ENCODE measurements around the gene TMEM60. TPM values are rescaled to one million over a fixed set of nuclear protein-coding genes. Genes with fewer than 3 reads are reported as not detected.

The TMEM60 gene
- total RNA-seq, 2 experiments from 2014 or later: 19.2 to 29.7 TPM

GRCh38 chr7:77843194-77843593, 45.0 kb upstream of the TMEM60 start:
- POLR2A ChIA-PET: interaction anchor here (1.6 to 4.3 kb wide), 2 partner anchors 9 to 14 kb away, joined by 5 to 19 read pairs; no protein-coding TSS in a partner anchor
- no peak overlapping the region for H2AFZ ChIP-seq (ENCODE audit: low read length)
- no TSS peak for BruUV-seq (replicated peaks)

GRCh38 chr7:77839919-77840318, 41.7 kb upstream of the TMEM60 start:
- POLR2A ChIA-PET: interaction anchor here (0.7 to 1.2 kb wide), 4 partner anchors 9 to 16 kb away, joined by 3 to 7 read pairs (median 4); no protein-coding TSS in a partner anchor
- TF ChIP-seq EZH2phosphoT487 (IDR thresholded peaks at IDR 0.05; ENCODE audit: borderline replicate concordance, low read depth, low read length): no peak
- TF ChIP-seq, protein P1, sequence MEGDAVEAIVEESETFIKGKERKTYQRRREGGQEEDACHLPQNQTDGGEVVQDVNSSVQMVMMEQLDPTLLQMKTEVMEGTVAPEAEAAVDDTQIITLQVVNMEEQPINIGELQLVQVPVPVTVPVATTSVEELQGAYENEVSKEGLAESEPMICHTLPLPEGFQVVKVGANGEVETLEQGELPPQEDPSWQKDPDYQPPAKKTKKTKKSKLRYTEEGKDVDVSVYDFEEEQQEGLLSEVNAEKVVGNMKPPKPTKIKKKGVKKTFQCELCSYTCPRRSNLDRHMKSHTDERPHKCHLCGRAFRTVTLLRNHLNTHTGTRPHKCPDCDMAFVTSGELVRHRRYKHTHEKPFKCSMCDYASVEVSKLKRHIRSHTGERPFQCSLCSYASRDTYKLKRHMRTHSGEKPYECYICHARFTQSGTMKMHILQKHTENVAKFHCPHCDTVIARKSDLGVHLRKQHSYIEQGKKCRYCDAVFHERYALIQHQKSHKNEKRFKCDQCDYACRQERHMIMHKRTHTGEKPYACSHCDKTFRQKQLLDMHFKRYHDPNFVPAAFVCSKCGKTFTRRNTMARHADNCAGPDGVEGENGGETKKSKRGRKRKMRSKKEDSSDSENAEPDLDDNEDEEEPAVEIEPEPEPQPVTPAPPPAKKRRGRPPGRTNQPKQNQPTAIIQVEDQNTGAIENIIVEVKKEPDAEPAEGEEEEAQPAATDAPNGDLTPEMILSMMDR (conservative IDR thresholded peaks at IDR 0.05; ENCODE audit: low read length): no peak
- CTCF ChIA-PET (ENCODE audit: unreplicated experiment): no interaction called here

More at GRCh38 chr7:77843194-77843593, 45.0 kb upstream of the TMEM60 start:
- no peaks in the 10 kb centered on the region for H3K9me2 ChIP-seq (ENCODE audit: insufficient read depth, low read length)
- CTCF ChIA-PET (ENCODE audit: unreplicated experiment): no interaction called here
- DNase-seq (ENCODE audit: low spot score): no peak
- TF ChIP-seq, protein P1 (conservative IDR thresholded peaks at IDR 0.05; ENCODE audit: low read length): no peak
- TF ChIP-seq EZH2phosphoT487 (IDR thresholded peaks at IDR 0.05; ENCODE audit: borderline replicate concordance, low read depth, low read length): no peak
- H3K4me1 ChIP-seq (ENCODE audit: insufficient read depth, low read length, poor library complexity, severe bottlenecking): peaks cover 24% of the 10 kb centered on the region
- H3K4me2 ChIP-seq (ENCODE audit: low read length): no peak overlapping the region
- intact Hi-C loops (cut with micrococcal nuclease; ENCODE audit: unreplicated experiment): no loop called here
- H3K36me3 ChIP-seq (ENCODE audit: insufficient read depth, low read length): peaks cover 57% of the 10 kb centered on the region
- H3K79me2 ChIP-seq (ENCODE audit: insufficient read depth, low read depth, low read length): peaks cover 91% of the 10 kb centered on the region
- peaks cover 14% of the 10 kb centered on the region for H4K20me1 ChIP-seq (ENCODE audit: insufficient read depth, low read length)
- H3K9me3 ChIP-seq (ENCODE audit: low read length): no peaks in the 10 kb centered on the region
- no peak overlapping the region for H3K4me3 ChIP-seq (ENCODE audit: low read depth, low read length, poor library complexity, severe bottlenecking)
- no peak overlapping the region for H3K27ac ChIP-seq (ENCODE audit: low read depth, low read length, poor library complexity, severe bottlenecking)

DNA sequence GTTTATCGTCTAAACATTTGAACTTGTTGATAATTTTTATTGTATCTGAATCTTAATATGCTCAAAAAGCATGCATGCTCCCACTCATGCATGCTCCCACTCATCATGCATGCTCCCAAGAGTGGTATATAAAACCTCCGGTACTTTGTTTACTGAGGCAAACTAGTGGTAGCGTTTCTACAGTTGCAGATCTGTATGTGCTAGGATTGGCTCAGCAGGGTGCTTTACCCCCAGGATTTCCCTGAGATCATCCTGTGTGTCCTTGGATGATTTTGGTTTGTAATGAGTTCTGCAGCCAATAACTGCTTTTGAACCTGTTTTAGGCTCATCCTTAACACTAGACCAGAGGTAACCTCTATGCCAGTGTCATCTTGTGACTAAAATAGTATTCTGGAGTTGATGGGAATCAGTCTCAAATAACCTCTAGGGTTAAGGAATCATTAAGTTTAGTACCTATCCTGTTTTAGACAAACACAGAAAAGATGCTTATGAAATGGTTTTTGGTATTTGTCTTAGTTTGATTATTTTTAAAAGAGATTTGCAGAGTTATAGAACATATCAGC, 40.8 kb upstream of the TMEM60 start:
- peak overlapping the region; percentile 61 for H3K4me2 ChIP-seq (ENCODE audit: low read length)
- H4K20me1 ChIP-seq (ENCODE audit: insufficient read depth, low read length): peaks cover 14% of the 10 kb centered on the region
- no peak for TF ChIP-seq EZH2phosphoT487 (IDR thresholded peaks at IDR 0.05; ENCODE audit: borderline replicate concordance, low read depth, low read length)
- TF ChIP-seq, protein P1 (conservative IDR thresholded peaks at IDR 0.05; ENCODE audit: low read length): no peak
- H3K27ac ChIP-seq (ENCODE audit: low read depth, low read length, poor library complexity, severe bottlenecking): peak overlapping the region; percentile 10
- no TSS peak for BruUV-seq (replicated peaks)
- H3K79me2 ChIP-seq (ENCODE audit: insufficient read depth, low read depth, low read length): peaks cover 98% of the 10 kb centered on the region
- peaks cover 44% of the 10 kb centered on the region for H3K4me1 ChIP-seq (ENCODE audit: insufficient read depth, low read length, poor library complexity, severe bottlenecking)
- no peak overlapping the region for H2AFZ ChIP-seq (ENCODE audit: low read length)
- DNase-seq (ENCODE audit: low spot score): no peak
- CTCF ChIA-PET (ENCODE audit: unreplicated experiment): no interaction called here
- no peaks in the 10 kb centered on the region for H3K9me3 ChIP-seq (ENCODE audit: low read length)
- H3K9me2 ChIP-seq (ENCODE audit: insufficient read depth, low read length): no peaks in the 10 kb centered on the region
- H3K36me3 ChIP-seq (ENCODE audit: insufficient read depth, low read length): peaks cover 41% of the 10 kb centered on the region
- POLR2A ChIA-PET: interaction anchor here (0.6 to 2.5 kb wide), 3 partner anchors 8 to 66 kb away, joined by 3 to 10 read pairs (median 3); no protein-coding TSS in a partner anchor
- H3K4me3 ChIP-seq (ENCODE audit: low read depth, low read length, poor library complexity, severe bottlenecking): no peak overlapping the region
- intact Hi-C loops (cut with micrococcal nuclease; ENCODE audit: unreplicated experiment): no loop called here

More at GRCh38 chr7:77839919-77840318, 41.7 kb upstream of the TMEM60 start:
- no peak for DNase-seq (ENCODE audit: low spot score)
- H3K9me3 ChIP-seq (ENCODE audit: low read length): no peaks in the 10 kb centered on the region
- H4K20me1 ChIP-seq (ENCODE audit: insufficient read depth, low read length): peaks cover 14% of the 10 kb centered on the region
- no peaks in the 10 kb centered on the region for H3K9me2 ChIP-seq (ENCODE audit: insufficient read depth, low read length)
- H3K27ac ChIP-seq (ENCODE audit: low read depth, low read length, poor library complexity, severe bottlenecking): no peak overlapping the region
- H3K4me2 ChIP-seq (ENCODE audit: low read length): peak overlapping the region; percentile 61
- intact Hi-C loops (cut with micrococcal nuclease; ENCODE audit: unreplicated experiment): no loop called here
- H2AFZ ChIP-seq (ENCODE audit: low read length): no peak overlapping the region
- H3K79me2 ChIP-seq (ENCODE audit: insufficient read depth, low read depth, low read length): peaks cover 98% of the 10 kb centered on the region
- peaks cover 46% of the 10 kb centered on the region for H3K36me3 ChIP-seq (ENCODE audit: insufficient read depth, low read length)
- BruUV-seq (replicated peaks): no TSS peak
- no peak overlapping the region for H3K4me3 ChIP-seq (ENCODE audit: low read depth, low read length, poor library complexity, severe bottlenecking)
- H3K4me1 ChIP-seq (ENCODE audit: insufficient read depth, low read length, poor library complexity, severe bottlenecking): peaks cover 35% of the 10 kb centered on the region

Measured in OCI-LY7 (cell line).